HG03097 (cell line): Measurements from ENCODE around the gene ASCL1.

Experiments used
- ATAC-seq: cut with Tn5 transposase; IDR thresholded peaks from one replicate; pipeline ENCODE4 v1.9.1; 2021; ENCODE audit not compliant: unreplicated experiment, low FRiP score

ASCL1 gene

DNA sequence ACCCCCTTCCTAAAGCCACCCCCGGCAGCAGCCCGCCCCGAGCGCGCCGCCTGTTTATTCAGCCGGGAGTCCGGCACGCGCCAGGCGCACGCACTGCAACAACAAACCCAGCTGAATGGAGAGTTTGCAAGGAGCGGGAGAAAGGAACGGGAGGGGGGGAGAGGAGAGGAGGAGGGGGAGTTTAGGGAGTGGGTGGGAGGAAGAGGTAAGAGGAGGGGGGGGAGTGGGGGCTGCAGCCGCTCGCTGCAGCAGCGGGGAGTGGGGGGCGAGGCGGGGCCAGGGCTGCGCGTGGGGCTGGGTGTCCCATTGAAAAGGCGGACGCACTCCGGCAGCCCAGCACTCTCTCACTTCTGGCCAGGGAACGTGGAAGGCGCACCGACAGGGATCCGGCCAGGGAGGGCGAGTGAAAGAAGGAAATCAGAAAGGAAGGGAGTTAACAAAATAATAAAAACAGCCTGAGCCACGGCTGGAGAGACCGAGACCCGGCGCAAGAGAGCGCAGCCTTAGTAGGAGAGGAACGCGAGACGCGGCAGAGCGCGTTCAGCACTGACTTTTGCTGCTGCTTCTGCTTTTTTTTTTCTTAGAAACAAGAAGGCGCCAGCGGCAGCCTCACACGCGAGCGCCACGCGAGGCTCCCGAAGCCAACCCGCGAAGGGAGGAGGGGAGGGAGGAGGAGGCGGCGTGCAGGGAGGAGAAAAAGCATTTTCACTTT, at the start of gene ASCL1:
Gene ASCL1 (plus strand): TSS at position 336 of the 712 bp plus-strand sequence. CDS start 571 bp downstream, outside the sequence.
- no peak for ATAC-seq

GRCh38 chr12:102907918-102908317, 49.6 kb upstream of the ASCL1 start:
- ATAC-seq = no peak

- ATAC-seq = no peak
Observed at GRCh38 chr12:102910137-102910536, 47.3 kb upstream of the ASCL1 start.

GRCh38 chr12:102910792-102911191, 46.7 kb upstream of the ASCL1 start:
- ATAC-seq = no peak

DNA sequence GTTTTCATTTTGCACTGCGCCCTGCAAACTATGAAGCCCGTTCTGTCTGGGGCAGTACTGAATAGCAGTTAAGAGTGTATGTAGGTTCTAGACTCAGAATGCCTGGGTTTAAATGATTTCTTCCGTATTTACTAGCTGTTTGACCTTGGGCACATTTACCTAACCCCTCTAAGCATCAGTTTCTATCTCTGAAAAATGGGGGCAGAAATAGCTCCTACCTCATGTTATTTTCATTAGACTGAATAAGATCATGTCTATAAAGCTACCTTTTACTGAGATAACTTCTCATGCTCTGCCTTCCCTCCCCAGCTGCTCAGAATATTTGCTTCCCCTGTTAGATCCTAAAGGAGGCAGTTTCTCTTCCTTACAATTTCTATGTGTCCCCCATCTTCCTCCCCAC, 46.2 kb upstream of the ASCL1 start:
- no peak for ATAC-seq

- ATAC-seq = no peak
Observed at GRCh38 chr12:102912258-102912657, 45.2 kb upstream of the ASCL1 start.

GRCh38 chr12:102913453-102914226, 43.8 kb upstream of the ASCL1 start:
- no peak for ATAC-seq

- ATAC-seq = no peak
Observed at GRCh38 chr12:102916252-102917025, 41.0 kb upstream of the ASCL1 start.

DNA sequence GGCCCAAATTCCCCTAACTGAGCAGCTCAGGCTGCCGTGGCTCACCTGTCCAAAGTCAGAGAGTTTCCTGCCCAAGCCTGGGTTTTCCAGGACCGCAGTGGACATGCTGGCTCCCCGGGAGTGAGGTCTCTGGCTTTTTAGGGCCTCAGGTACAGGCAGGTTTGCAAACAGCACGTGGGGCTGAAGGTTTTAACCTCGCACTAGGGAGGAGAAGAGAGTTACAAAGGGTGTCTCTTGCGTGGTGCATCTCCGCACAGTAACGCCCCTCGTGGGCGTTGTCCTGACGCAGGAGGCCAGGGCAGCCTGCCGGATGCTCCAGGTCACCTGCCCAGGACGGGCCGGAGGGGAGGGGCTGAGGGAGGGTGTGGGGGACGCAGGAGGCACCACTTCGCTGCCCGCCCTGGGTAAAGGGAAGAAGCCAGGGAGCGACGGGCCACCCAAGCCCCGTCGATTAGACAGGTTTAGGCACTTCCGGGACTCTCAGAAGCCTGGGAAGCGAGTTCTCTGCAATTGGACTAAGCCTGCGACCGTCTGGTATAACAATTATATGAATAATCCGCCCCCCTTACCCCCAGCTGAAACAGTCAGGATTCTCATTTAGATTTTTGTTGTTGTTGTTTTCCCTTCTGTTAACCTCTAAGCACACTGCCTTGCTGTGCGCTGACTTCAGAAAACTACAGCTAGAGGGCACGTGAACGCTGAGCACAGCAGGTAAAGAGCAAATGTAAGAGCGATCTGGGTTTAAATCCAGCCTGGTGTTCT, 40.3 kb upstream of the ASCL1 start, which contains the start of gene PAH:
Gene PAH (minus strand): TSS at position 219 of the 762 bp plus-strand sequence. CDS start 114 bp downstream, at position 105.
- no peak for ATAC-seq

DNA sequence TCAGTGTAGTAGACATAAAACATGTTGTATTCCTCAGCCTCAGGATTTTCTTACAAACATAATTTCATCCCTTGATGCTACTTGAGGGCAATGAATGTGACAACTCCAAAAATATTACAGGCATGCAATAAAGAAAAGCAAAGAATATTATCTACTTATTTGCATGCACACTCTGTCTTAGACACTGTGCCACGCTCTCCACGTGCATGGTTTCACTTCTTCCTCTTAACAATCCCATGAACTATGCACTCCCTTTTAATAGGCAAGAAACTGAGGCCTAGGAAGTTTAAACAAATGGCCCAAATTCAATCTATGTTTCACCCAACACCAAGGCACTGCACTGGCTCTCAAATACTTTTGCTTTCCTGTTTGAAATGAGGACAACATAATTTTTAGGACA, 38.6 kb upstream of the ASCL1 start:
- ATAC-seq = no peak

DNA sequence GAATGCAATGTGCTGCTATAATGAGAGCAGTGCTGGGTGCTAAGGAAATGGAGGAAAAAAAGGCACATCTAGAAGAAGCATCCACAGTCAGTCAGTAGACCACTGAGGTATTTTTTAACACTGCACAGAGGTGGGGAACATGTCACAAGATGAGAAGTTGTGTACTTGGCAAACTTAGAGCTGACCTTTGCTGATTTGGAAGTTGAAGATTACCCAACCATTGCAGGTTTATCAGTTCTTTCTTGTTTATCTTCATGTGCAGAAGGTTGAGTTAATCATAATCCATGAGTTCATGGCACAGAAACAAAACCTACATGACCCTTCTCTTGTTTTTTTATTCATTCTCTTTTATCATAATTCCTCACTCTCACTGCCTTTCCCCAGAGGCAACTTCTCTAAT, 37.2 kb upstream of the ASCL1 start:
- no peak for ATAC-seq

DNA sequence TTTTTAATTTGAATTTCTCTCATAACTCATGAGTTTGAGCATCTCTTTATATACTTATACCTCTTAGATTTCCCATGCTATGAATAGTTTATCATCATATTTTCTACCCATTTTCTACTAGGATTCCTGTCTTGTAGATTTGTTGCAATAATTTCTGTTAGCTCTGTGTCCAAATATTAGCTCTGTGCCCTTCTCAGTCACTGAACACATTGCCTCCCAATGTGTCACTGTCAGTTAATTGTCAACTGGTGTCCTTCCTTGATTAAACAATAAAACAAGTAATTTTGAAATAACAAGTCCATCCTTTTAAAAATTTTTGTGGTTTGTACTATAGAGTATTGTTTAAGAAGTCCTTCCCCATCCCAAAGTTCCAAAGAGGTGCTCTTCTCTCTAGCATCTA, 36.2 kb upstream of the ASCL1 start:
- ATAC-seq = no peak

DNA sequence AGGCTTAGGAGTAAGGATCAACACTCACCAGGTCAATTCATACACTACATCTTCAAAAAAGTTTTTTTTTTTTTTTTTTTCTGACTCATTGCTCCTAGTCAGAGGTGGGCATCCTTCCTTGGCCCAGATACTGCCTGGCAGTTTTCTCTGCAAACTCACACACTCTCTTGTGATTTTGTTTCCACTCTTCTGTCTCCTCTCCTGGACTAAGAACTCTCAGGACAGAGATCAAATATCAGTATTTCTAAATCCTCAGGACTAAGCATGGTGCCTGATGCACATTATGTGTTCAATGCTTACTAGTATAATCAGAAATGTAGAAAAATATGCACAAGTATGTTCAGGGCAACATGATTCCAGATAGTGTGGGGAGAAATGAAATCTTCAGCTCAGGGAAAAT, 30.3 kb upstream of the ASCL1 start:
- no peak for ATAC-seq

DNA sequence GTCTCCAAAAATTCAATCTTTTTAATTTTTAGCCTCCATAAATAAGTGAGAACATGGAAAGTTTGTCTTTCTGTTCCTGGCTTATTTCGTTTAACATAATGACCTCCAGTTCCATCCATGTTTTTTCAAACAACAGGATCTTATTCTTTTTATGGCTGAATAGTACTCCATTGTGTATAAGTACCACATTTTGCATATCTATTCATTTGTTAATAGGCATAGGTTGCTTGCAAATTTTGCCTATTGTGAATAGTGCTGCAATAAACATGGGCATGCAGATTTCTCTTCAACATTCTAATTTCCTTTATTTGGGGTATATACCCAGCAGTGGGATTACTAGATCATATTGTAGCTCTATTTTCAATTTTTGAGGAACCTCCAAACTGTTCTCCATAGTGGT, 24.3 kb upstream of the ASCL1 start:
- no peak for ATAC-seq

GRCh38 chr12:102939059-102939458, 18.4 kb upstream of the ASCL1 start:
- ATAC-seq = no peak

DNA sequence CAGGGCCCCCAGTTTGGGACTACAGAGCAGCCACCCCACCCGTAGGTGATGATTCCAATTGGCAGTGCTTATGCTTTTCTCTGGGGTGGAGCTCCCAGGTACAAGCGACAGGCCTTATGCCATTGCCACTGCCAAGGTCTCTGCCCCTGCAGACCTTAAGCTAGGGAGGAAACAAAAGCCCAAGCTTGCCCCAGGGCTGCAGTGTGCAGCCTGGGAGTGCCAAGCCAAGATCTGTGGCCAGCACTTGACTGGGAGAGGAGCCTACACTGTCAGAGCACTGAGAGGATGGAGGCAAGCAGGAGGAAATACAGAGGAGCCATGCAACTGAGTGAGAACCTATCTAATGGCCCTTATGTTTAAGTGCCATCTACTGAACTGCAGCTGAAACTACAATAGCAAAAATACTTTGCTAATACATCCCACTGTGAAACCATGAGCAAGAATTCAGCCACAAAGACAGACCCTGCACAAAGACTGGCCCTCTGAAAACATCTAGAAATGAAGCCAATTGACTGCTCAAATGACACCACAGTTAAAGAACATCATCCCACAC, 17.7 kb upstream of the ASCL1 start:
- ATAC-seq = no peak

DNA sequence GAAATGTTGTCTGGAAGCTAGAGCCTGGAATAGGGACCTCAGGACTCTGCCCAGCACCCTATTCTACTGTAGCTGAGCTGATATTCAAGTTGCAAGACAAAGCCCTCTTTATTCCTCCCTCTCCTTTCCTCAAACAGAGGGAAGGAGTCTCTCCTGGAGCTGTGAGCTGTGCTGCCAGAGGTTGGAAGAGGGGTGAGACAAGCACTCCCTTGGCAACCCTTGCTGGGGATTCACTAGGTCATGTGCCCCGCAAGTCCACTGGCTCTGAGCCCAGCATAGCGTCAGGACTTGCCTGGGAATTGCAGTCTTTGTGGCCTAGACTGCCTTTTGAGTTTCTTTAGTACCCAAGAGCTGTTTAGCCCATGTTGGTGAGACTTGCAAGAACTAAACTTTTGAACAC, 11.4 kb upstream of the ASCL1 start:
- ATAC-seq = no peak

DNA sequence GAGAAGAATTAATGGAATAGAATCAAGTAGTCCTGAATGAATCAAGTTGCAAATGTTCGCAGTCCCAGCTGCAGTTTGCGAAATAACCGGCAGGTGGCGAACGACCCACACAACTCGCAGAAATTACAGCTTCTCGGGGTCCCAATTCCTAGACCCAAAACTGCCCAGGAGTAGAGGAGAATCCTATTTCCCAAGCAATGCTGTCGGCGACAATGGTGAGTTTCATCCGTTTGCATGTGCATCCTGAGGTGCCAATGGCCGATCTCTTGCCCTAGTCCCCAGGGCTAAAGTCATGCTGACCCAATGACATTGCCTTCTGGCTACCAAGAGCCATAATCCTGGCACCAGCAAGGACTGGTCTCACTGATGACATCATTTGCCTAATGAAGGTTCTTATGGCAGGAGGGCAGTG, 8.5 kb upstream of the ASCL1 start:
- ATAC-seq = no peak

DNA sequence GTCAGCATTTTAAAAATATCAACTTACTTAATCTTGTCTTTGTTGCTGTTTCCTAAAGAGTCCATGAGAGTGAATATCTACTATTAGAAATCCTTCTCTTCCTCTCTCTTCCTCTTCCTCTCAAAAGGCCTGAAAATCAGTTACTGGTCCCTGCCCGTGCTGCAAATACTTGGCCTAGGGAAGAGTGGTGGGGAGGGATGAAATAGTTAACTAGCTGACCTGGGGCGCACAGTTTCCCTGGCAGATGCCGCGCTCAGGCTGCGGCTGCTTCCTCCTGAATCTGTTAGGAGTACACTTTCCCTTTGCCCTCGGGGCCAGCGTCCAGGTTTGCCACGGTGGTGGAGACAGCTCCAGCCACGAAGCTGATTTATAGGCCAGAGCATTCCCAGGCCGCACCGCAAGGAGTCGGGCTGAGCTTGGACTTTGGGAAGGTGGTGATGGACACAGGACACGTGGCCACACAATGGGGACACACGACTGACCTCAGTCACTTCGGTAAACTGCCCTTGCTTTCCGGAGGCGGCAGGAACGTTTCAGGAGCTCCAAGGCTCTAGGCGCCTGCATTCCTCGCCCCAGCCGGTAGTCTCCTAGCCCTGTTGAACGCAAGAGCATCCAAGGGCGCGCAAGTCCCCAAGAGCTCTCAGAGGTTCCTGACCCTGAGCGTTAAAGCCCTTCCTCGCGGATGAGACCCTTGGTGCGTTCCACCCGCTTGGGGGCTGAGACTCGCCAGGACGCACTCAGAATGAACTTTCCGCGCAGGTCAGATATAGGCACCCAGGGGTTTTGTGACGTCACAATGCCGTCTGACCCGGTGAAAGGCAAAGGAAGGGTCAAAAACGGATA, 7.1 kb upstream of the ASCL1 start:
- no peak for ATAC-seq
